ENCODE data around the gene VIM. TPM values are rescaled to one million over a fixed set of nuclear protein-coding genes. Genes with fewer than 3 reads are reported as not detected.
"Not testable (repeated sequence)": the region's sequence is repeated elsewhere in the genome, so short reads cannot be mapped to it uniquely, and the experiment has no call there.

The VIM gene
- total RNA-seq, 1 experiment from 2014 or later: 7,646 TPM

DNA sequence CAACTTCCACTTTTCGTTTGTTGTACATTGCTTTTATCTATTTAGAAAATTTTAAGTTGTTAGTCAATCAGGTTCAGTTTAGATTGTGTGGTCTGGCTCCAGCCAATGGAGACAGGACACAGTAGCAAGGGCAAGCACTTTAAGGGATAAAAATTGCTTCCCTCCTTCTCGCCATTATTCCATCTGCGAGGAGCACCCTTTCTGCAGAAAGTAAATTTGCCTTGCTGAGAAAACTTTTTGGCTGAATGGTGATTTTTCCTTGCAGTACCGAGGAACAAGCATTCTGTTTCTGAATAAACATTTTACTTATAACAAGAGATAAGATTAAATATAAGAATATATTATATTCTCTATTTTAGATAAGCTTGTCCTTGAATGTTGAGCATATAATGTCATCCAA is 34.5 kb downstream of the VIM start:
- no peak for DNase-seq (ENCODE audit: low read depth in 1 of 2, low spot score in 2 of 2)

DNA sequence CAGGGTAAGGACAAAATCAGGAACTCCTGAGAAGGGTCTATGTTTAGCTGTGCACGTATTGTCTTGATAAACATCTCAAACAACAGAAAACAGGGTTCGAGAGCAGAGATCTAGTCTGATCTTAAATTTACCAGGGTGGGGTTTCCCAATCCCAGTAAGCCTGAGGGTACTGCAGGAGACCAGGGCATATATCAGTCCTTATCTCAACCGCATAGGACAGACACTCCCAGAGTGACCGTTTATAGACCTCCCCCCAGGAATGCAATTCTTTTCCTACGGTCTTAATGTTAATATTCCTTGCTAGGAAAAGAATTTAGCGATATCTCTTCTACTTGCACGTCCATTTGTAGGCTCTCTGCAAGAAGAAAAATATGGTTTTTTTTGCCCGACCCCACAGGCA is 35.5 kb downstream of the VIM start:
- no peaks in the 10 kb centered on the region for H3K36me3 ChIP-seq
- H3K27me3 ChIP-seq (replicated peaks): 0 out of 2 replicates have a peak, but pooled peaks cover 9% of the 10 kb centered on the region
- no peak overlapping the region for H3K4me3 ChIP-seq
- DNase-seq (ENCODE audit: low read depth in 1 of 2, low spot score in 2 of 2): no peak
- H3K4me1 ChIP-seq (replicated peaks): no peaks in the 10 kb centered on the region
- H3K9me3 ChIP-seq (replicated peaks): peaks cover 14% of the 10 kb centered on the region
- no peak overlapping the region for H3K27ac ChIP-seq

More for the DNA sequence above, 34.5 kb downstream of the VIM start:
- peaks cover under 1% of the 10 kb centered on the region; the same call in 1 of the 2 replicates for H3K4me1 ChIP-seq (replicated peaks)
- no peak overlapping the region for H3K4me3 ChIP-seq
- no peak overlapping the region for H3K27ac ChIP-seq
- no peaks in the 10 kb centered on the region for H3K36me3 ChIP-seq
- 0 out of 2 replicates have a peak, but pooled peaks cover 3% of the 10 kb centered on the region for H3K27me3 ChIP-seq (replicated peaks)
- H3K9me3 ChIP-seq (replicated peaks): peaks cover 14% of the 10 kb centered on the region

DNA sequence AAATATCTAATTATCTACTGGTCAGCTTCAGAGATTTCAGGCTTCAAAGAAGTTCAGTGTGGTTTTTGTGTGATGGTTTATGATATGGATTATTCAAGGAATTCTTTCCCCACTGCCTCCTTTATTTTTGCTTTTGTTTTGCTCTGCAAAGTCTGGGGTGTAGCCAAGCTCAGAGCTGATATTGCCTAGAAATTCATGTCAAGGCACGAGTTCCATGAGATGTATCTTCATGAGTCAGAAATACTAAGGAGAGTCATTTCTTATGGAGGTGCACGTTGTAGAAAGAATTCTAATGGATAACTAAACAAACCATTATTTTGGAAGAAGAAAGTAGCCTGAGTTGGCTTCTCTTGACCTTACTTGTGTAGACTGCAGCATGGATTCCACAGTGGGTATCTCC is 37.4 kb downstream of the VIM start:
- Histone ChIP-seq H3K4me3 (no peak overlapping the region), H3K27me3 (replicated peaks) (0 out of 2 replicates have a peak, but pooled peaks cover 9% of the 10 kb centered on the region), H3K36me3 (no peaks in the 10 kb centered on the region), H3K9me3 (replicated peaks) (peaks cover 14% of the 10 kb centered on the region), H3K4me1 (replicated peaks) (no peaks in the 10 kb centered on the region), H3K27ac (no peak overlapping the region)
- no peak for DNase-seq (ENCODE audit: low read depth in 1 of 2, low spot score in 2 of 2)

GRCh38 chr10:17266549-17266948 is 38.5 kb downstream of the VIM start:
- H3K4me1 ChIP-seq (replicated peaks); H3K4me3 ChIP-seq; H3K27ac ChIP-seq; H3K27me3 ChIP-seq (replicated peaks); DNase-seq (ENCODE audit: low read depth in 1 of 2, low spot score in 2 of 2); H3K36me3 ChIP-seq: not testable (repeated sequence)
- peaks cover 14% of the 10 kb centered on the region for H3K9me3 ChIP-seq (replicated peaks)

GRCh38 chr10:17272648-17273047 is 44.6 kb downstream of the VIM start:
- DNase-seq (ENCODE audit: low read depth in 1 of 2, low spot score in 2 of 2): no peak
- Histone ChIP-seq H3K4me3 (no peak overlapping the region), H3K4me1 (replicated peaks) (no peaks in the 10 kb centered on the region), H3K27ac (no peak overlapping the region), H3K27me3 (replicated peaks) (0 out of 2 replicates have a peak, but pooled peaks cover 4% of the 10 kb centered on the region), H3K9me3 (replicated peaks) (peaks cover 4% of the 10 kb centered on the region; the same call in 1 of the 2 replicates), H3K36me3 (no peaks in the 10 kb centered on the region)

DNA sequence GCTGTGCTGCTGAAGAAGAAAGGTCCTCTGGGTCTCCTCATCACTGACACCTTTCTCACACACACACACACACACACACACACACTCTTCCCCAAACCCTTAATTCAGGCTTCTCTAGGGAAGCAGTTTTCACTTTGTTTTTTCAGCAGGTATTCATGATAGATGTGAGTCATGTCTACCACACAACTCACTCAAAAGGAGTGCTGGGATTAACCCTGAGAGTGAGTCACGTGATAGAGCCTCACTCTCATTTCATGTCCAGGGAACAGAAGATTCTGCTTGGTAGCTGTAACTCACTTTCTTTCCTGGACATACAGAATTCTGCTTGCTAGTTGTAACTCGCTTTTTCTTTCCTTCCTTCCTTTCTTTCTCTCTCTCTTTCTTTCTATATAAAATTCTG is 45.4 kb downstream of the VIM start:
- Histone ChIP-seq H3K4me1 (replicated peaks) (no peaks in the 10 kb centered on the region), H3K9me3 (replicated peaks) (peaks cover 4% of the 10 kb centered on the region; the same call in 1 of the 2 replicates), H3K27me3 (replicated peaks) (no peaks in the 10 kb centered on the region), H3K36me3 (no peaks in the 10 kb centered on the region), H3K27ac (no peak overlapping the region), H3K4me3 (no peak overlapping the region)
- DNase-seq (ENCODE audit: low read depth in 1 of 2, low spot score in 2 of 2): peak in 1 of 2 experiments; percentile 11

DNA sequence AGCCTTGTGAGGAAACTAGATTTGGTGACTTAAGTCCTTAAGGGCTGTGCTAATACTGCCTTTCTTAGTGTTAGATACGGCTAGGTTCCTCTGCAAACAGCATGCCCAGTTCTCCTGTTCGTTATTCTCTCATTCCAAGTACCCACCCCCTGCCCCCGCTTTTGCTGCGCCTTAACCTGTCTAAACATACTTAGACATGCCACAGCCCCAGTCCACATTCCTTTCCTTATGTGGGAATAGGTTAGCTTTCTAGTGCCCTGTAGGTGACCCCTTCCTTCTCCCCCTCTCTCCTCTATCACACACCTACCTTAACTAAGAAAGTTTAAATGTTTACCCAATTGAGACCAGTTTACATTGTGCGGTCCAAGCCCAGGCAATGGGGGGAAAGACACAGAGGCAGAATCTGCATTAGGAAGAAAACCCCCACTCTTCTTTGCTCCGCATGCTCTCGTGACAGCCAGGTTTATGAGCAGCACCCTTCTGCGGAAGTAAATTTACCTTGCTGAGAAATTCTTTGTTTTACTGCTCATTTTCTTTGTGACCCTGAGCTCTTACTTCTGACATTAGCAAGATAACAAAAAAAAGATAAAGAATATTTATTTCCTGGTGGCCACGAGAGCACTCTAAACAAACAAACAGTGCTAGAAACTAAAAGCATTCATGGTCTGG is 48.8 kb downstream of the VIM start:
- Histone ChIP-seq H3K27ac (no peak overlapping the region), H3K27me3 (replicated peaks) (no peaks in the 10 kb centered on the region), H3K4me1 (replicated peaks) (no peaks in the 10 kb centered on the region), H3K36me3 (no peaks in the 10 kb centered on the region), H3K9me3 (replicated peaks) (peaks cover 4% of the 10 kb centered on the region; the same call in 1 of the 2 replicates), H3K4me3 (no peak overlapping the region)
- DNase-seq (ENCODE audit: low read depth in 1 of 2, low spot score in 2 of 2): no peak

DNA sequence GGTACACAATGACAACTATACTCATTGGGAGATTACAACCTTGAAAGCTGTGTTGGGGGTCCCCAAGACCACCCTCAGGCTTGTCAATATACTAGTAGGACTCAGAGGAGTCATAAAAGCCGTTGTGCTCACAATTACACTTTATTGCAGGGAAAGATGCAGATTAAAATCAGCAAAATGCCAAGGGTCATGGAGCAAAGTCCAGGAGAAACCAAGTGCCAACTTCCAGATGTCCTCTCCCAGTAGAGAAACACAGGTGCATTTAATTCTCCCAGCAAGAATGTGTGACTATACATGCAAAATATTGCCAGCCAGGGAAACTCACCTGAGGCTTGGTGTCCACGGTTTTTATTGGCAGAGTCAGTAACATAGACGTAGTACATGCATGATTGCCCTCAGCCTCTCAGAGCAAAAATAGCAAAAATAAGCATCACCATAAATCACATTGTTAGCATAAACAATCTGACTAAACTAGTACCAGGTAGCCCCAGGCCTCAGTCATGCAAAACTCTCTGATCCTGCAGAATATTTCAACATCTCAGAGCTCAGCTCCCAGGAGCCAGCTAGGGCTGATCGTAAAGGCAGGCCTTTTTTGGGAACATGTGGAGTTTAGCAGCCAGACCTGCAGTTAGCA is 50.7 kb downstream of the VIM start:
- Histone ChIP-seq H3K9me3 (replicated peaks) (peaks cover 4% of the 10 kb centered on the region; the same call in 1 of the 2 replicates), H3K27me3 (replicated peaks) (no peaks in the 10 kb centered on the region), H3K36me3 (no peaks in the 10 kb centered on the region), H3K27ac (no peak overlapping the region), H3K4me1 (replicated peaks) (no peaks in the 10 kb centered on the region), H3K4me3 (no peak overlapping the region)
- DNase-seq (ENCODE audit: low read depth in 1 of 2, low spot score in 2 of 2): no peak

DNA sequence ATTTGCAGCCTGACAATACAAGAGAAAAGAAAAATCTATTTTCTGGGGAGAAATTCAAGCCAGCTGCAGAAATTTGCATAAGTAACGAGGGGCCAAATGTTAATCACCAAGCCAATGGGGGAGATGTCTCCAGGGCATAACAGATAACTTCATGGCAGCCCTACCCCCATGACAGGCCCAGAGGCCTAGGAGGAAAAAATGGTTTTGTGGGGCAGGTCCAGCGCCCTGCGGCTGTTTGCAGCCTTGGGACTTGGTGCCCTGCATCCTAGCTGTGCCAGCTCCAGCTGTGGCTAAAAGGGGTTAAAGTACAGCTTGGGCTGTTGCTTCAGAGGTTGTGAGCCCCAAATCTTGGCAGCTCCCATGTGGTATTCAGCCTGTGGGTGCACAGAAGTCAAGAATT is 54.3 kb downstream of the VIM start:
- no peak for DNase-seq (ENCODE audit: low read depth in 1 of 2, low spot score in 2 of 2)

DNA sequence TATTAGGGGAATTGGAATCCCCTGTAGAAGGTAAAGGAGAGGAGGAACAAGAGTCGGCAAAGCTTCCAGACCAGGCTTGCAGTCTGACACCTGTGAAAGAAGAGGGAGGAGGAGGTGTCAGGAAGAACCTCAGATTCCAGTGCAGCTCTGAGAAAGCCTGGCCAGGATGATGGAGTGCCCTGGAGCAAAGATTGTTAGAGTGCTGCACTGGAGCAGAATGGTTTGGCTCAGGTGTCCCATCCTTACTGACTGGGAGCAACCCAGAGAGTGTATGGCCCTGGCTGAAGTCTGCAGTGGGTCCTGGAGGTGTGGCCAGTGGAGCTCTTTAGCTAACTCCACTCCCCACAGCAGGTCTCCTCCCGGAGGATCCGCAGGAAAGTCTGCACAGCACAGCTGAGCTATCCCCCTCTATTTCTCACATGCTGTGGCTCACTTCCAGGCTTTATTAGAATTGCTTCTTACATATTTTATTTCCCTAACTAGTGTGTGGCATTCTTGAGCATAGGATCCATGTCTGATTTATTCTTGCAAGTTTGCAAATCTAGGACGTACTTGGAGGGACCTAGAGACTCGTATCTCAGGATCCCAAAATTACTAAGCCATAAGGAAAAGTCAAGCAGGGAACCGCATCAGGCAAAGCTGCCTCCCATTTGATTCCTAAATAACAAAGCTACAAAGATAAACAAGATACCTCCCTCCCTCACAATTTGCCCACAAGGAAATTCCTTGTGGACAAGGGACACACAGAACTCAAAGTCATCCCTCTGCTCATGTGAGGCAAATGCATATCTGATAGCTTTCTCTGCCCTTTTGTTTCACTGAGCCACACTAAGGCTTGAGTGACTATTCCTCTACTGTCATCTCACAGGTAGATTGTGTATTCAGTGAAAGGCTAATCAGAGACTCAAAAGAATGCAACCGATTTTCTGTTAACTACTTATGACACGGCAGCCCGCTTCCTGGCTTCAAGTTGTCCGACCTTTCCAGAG is 58.8 kb downstream of the VIM start:
- Histone ChIP-seq H3K27me3 (replicated peaks) (peaks cover 14% of the 10 kb centered on the region; the same call in 1 of the 2 replicates), H3K4me1 (replicated peaks) (no peaks in the 10 kb centered on the region), H3K36me3 (no peaks in the 10 kb centered on the region), H3K4me3 (no peak overlapping the region), H3K27ac (no peak overlapping the region), H3K9me3 (replicated peaks) (no peaks in the 10 kb centered on the region)
- DNase-seq (ENCODE audit: low read depth in 1 of 2, low spot score in 2 of 2): no peak

More for the DNA sequence above, 54.3 kb downstream of the VIM start:
- no peaks in the 10 kb centered on the region for H3K9me3 ChIP-seq (replicated peaks)
- no peaks in the 10 kb centered on the region for H3K36me3 ChIP-seq
- H3K27ac ChIP-seq: no peak overlapping the region
- no peak overlapping the region for H3K4me3 ChIP-seq
- H3K27me3 ChIP-seq (replicated peaks): no peaks in the 10 kb centered on the region
- no peaks in the 10 kb centered on the region for H3K4me1 ChIP-seq (replicated peaks)

Other genes starting within 250 kb of the VIM start
- gene CUBN, start 98.4 kb upstream of the VIM start, total RNA-seq (2014; rRNA removed; shearing (Covaris generic)): 0.16 and 0.74 TPM in 2 replicates
- 10.4 and 11.4 TPM in 2 replicates for gene TRDMT1, start 26.6 kb upstream of the VIM start, total RNA-seq (2014; rRNA removed; shearing (Covaris generic))
- 0.39 TPM in 1 of 2 replicates, not detected in the other for gene ST8SIA6, start 226.4 kb downstream of the VIM start, total RNA-seq (2014; rRNA removed; shearing (Covaris generic))

Measured in SJSA1 (cell line).